ENCODE data around the gene PRKCB. TPM values are rescaled to one million over a fixed set of nuclear protein-coding genes. Genes with fewer than 3 reads are reported as not detected.
"Not testable (repeated sequence)": the region's sequence is repeated elsewhere in the genome, so short reads cannot be mapped to it uniquely, and the experiment has no call there.

Gene PRKCB
- total RNA-seq, 1 experiment from 2014 or later: 0.89 TPM

- Histone ChIP-seq H3K9me3 (ENCODE audit: control insufficient read depth in 1 of 2, insufficient read depth in 1 of 2, low read depth in 1 of 2, low read length in 2 of 2) (no peaks in the 10 kb centered on the region), H3K27ac (ENCODE audit: low read depth, low read length) (no peak overlapping the region), H3K4me2 (ENCODE audit: low read length) (no peak overlapping the region), H3K27me3 (ENCODE audit: insufficient read depth, low read length) (peaks cover 24% of the 10 kb centered on the region; the same call in 1 of the 2 replicates), H3K9ac (ENCODE audit: low read length) (no peak overlapping the region), H3K9me2 (ENCODE audit: insufficient read depth) (no peaks in the 10 kb centered on the region), H4K20me1 (ENCODE audit: insufficient read depth) (no peaks in the 10 kb centered on the region), H3K4me3 (replicated peaks in 1 of 2; ENCODE audit: low read depth in 1 of 2, low read length in 2 of 2) (no peak overlapping the region), H2AFZ (ENCODE audit: low read depth, low read length, poor library complexity, severe bottlenecking) (no peak overlapping the region), H3K79me2 (ENCODE audit: insufficient read depth, low read length) (no peaks in the 10 kb centered on the region), H3K36me3 (ENCODE audit: control insufficient read depth in 1 of 2, insufficient read depth in 2 of 2, low read length in 2 of 2) (no peaks in the 10 kb centered on the region), H3K4me1 (ENCODE audit: control insufficient read depth in 1 of 2, insufficient read depth in 2 of 2, low read length in 2 of 2) (no peaks in the 10 kb centered on the region)
- ChIA-PET RAD21 (ENCODE audit: low non-redundant PET in 1 of 2, low total read pairs in 2 of 2, uncharacterized antibody in 2 of 2, unreplicated experiment in 2 of 2) (no interaction called here), CTCF (no interaction called here), POLR2A (no interaction called here)
- intact Hi-C loops (cut with micrococcal nuclease): no loop called here
- TF ChIP-seq EGR1 (IDR thresholded peaks at IDR 0.05; ENCODE audit: low read depth) (no peak), ZNF274 (IDR thresholded peaks at IDR 0.05; ENCODE audit: low read depth, low read length) (no peak), YY1 (IDR thresholded peaks at IDR 0.05; ENCODE audit: extremely low read depth, insufficient replicate concordance, low read depth, low read length) (no peak), JUND (IDR thresholded peaks at IDR 0.05) (no peak), EZH2 (IDR thresholded peaks at IDR 0.05) (no peak), SP1 (IDR thresholded peaks at IDR 0.05; ENCODE audit: low read depth) (no peak)
- BruUV-seq (replicated peaks): no TSS peak
- no peak for DNase-seq (ENCODE audit: low read depth, low spot score)
- ATAC-seq: no peak
Measured at GRCh38 chr16:24101431-24101830, 265.6 kb downstream of the PRKCB start.

- H3K27ac ChIP-seq (ENCODE audit: low read depth, low read length): no peak overlapping the region
- H3K36me3 ChIP-seq (ENCODE audit: control insufficient read depth in 1 of 2, insufficient read depth in 2 of 2, low read length in 2 of 2): no peaks in the 10 kb centered on the region
- ChIA-PET POLR2A (no interaction called here), RAD21 (ENCODE audit: low non-redundant PET in 1 of 2, low total read pairs in 2 of 2, uncharacterized antibody in 2 of 2, unreplicated experiment in 2 of 2) (no interaction called here), CTCF (no interaction called here)
- H3K4me2 ChIP-seq (ENCODE audit: low read length): no peak overlapping the region
- no peaks in the 10 kb centered on the region for H3K9me3 ChIP-seq (ENCODE audit: control insufficient read depth in 1 of 2, insufficient read depth in 1 of 2, low read depth in 1 of 2, low read length in 2 of 2)
- H3K79me2 ChIP-seq (ENCODE audit: insufficient read depth, low read length): no peaks in the 10 kb centered on the region
- no peak overlapping the region for H2AFZ ChIP-seq (ENCODE audit: low read depth, low read length, poor library complexity, severe bottlenecking)
- intact Hi-C loops (cut with micrococcal nuclease): no loop called here
- no peaks in the 10 kb centered on the region for H3K4me1 ChIP-seq (ENCODE audit: control insufficient read depth in 1 of 2, insufficient read depth in 2 of 2, low read length in 2 of 2)
- TF ChIP-seq CTCF (IDR thresholded peaks at IDR 0.05 in 2 of 3, conservative IDR thresholded peaks at IDR 0.05 in 1 of 3; ENCODE audit: borderline replicate concordance in 1 of 3, insufficient read depth in 1 of 3, low read depth in 2 of 3, low read length in 2 of 3) (no peak), EZH2phosphoT487 (IDR thresholded peaks at IDR 0.05; ENCODE audit: borderline replicate concordance) (no peak), MAX (IDR thresholded peaks at IDR 0.05) (no peak)
- H3K9ac ChIP-seq (ENCODE audit: low read length): no peak overlapping the region
- BruUV-seq (replicated peaks): no TSS peak
- no peak overlapping the region for H3K4me3 ChIP-seq (replicated peaks in 1 of 2; ENCODE audit: low read depth in 1 of 2, low read length in 2 of 2)
- no peak for DNase-seq (ENCODE audit: low read depth, low spot score)
- no peak for ATAC-seq
- H4K20me1 ChIP-seq (ENCODE audit: insufficient read depth): no peaks in the 10 kb centered on the region
- H3K27me3 ChIP-seq (ENCODE audit: insufficient read depth, low read length): peaks cover 24% of the 10 kb centered on the region; the same call in 1 of the 2 replicates
- H3K9me2 ChIP-seq (ENCODE audit: insufficient read depth): no peaks in the 10 kb centered on the region
Measured at GRCh38 chr16:24102209-24102660, 266.5 kb downstream of the PRKCB start.

- H3K9me3 ChIP-seq (ENCODE audit: control insufficient read depth in 1 of 2, insufficient read depth in 1 of 2, low read depth in 1 of 2, low read length in 2 of 2); H3K9ac ChIP-seq (ENCODE audit: low read length); intact Hi-C loops (cut with micrococcal nuclease); DNase-seq (ENCODE audit: low read depth, low spot score); H3K9me2 ChIP-seq (ENCODE audit: insufficient read depth); RAD21 ChIA-PET (ENCODE audit: low non-redundant PET in 1 of 2, low total read pairs in 2 of 2, uncharacterized antibody in 2 of 2, unreplicated experiment in 2 of 2); H3K36me3 ChIP-seq (ENCODE audit: control insufficient read depth in 1 of 2, insufficient read depth in 2 of 2, low read length in 2 of 2); BruUV-seq (replicated peaks); H3K79me2 ChIP-seq (ENCODE audit: insufficient read depth, low read length); H2AFZ ChIP-seq (ENCODE audit: low read depth, low read length, poor library complexity, severe bottlenecking); ATAC-seq; CTCF ChIA-PET; H3K4me3 ChIP-seq (replicated peaks in 1 of 2; ENCODE audit: low read depth in 1 of 2, low read length in 2 of 2); H3K4me2 ChIP-seq (ENCODE audit: low read length); H3K27ac ChIP-seq (ENCODE audit: low read depth, low read length); H3K4me1 ChIP-seq (ENCODE audit: control insufficient read depth in 1 of 2, insufficient read depth in 2 of 2, low read length in 2 of 2); H4K20me1 ChIP-seq (ENCODE audit: insufficient read depth); POLR2A ChIA-PET: not testable (repeated sequence)
- peaks cover 18% of the 10 kb centered on the region; the same call in 1 of the 2 replicates for H3K27me3 ChIP-seq (ENCODE audit: insufficient read depth, low read length)
Measured at GRCh38 chr16:24105471-24105870, 269.7 kb downstream of the PRKCB start.

Measured in HCT116 (cell line).